GM12891 (cell line): ENCODE data around the gene SCNN1A.
A peak's percentile ranks its signal among the peaks of the same experiment; 100 is the strongest.

ENCODE experiments used
- DNase-seq: peaks from one replicate; pipeline ENCODE4 v3.0.0; 2011; ENCODE audit warnings: low spot score; ENCODE audit not compliant: insufficient read length
- FAIRE-seq: peaks from 2 replicates; lab custom pipeline; 2011; peaks lifted over from hg19 to GRCh38; lab: Jason Lieb, UNC
- PAX5 ChIP-seq: IDR thresholded peaks from 2 replicates; pipeline ENCODE4 v1.6.1; 2011; ENCODE audit warnings: low read length, moderate library complexity, mild to moderate bottlenecking; ENCODE audit not compliant: insufficient read depth, severe bottlenecking
- POLR2A ChIP-seq: IDR thresholded peaks from 2 replicates; pipeline ENCODE4 v1.6.1; 2011; ENCODE audit warnings: low read depth, low read length, control low read depth
- POLR2AphosphoS5 ChIP-seq: IDR thresholded peaks from 2 replicates; pipeline ENCODE4 v1.6.1; 2011; ENCODE audit warnings: low read depth, low read length, control low read depth
- POU2F2 ChIP-seq: IDR thresholded peaks from 2 replicates; pipeline ENCODE4 v1.6.1; 2011; ENCODE audit warnings: low read depth, mild to moderate bottlenecking, control low read depth, low read length, moderate library complexity
- SPI1 ChIP-seq: IDR thresholded peaks from 2 replicates; pipeline ENCODE4 v1.6.1; 2011; ENCODE audit warnings: low read depth, low read length, control low read depth
- TAF1 ChIP-seq: IDR thresholded peaks from 2 replicates; pipeline ENCODE4 v1.6.1; 2011; ENCODE audit warnings: low read depth, low read length, control low read depth

Gene SCNN1A

DNA sequence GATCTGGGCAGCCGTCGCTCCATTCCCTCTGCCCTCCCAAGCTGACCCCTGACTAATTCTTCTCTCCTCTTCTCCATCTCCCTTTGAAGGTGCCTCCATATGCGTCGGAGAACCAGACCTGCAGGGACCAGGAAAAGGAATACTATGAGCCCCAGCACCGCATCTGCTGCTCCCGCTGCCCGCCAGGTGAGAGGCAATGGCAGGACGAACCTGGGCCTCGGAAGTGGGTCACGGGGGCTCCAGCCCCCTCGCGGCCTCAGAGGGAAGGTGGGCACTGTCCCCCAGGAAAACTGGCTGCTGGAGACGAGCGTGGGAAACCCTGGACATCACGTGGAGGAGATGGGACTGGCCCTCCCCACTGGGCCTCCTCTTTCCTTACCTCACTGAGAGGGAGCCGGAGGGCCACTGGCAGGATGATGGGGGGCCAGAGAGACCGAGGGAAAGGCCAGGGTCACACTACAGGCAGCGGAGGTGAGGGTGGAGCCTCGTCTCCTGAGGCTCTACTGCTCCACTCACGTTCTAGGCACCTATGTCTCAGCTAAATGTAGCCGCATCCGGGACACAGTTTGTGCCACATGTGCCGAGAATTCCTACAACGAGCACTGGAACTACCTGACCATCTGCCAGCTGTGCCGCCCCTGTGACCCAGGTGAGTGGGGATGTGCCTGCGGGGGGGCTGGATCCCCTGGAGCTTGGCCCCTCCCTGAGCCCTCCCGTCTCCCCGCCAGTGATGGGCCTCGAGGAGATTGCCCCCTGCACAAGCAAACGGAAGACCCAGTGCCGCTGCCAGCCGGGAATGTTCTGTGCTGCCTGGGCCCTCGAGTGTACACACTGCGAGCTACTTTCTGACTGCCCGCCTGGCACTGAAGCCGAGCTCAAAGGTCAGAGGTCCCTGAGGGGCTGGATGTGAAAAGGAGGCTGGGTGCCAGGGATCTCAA is 9.4 kb upstream of the SCNN1A start:
- DNase-seq (no peak), FAIRE-seq (no peak)
- no peak for TF ChIP-seq POLR2AphosphoS5
- no peak for TF ChIP-seq TAF1
- no peak for TF ChIP-seq POU2F2
- no peak for TF ChIP-seq SPI1
- TF ChIP-seq POLR2A, result no peak
- TF ChIP-seq PAX5, result no peak

DNA sequence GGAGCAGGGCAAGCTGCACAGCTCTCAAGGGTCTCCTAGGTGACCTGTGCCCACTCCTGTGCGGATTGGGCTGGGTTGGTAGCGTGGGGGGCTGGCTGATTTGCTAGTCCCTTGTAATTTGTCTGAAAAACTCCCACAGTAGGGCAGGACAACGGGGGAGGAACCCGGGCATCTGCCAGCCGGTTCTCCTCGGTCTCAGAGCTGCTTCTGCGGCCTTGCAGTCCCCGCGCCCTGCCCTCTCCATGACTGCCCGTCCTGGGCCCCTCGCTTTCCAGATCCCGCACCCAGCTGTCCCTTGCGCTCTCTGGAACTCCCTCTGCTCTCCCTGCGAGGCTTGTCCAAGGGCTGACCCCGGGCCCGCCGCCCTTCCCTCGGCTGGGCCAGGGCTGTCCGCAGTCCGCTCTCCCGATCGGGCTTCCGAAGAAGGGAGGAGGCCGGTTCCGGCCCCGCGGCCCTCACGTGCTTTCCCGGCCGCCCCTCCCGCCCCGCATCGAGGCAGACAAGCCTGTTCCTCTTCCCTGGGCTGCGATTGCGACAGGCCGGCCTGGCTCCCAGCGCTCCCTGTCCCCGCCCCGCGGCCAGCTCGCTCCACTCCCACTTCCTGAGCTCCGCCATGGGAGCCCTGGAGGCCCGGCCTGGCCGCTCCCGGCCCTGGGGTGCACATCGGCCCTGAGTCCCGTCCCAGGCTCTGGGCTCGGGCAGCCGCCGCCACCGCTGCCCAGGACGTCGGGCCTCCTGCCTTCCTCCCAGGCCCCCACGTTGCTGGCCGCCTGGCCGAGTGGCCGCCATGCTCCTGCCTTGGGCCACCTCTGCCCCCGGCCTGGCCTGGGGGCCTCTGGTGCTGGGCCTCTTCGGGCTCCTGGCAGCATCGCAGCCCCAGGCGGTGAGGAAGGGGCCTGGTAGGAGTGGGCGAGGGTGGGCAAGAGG is 8.5 kb upstream of the SCNN1A start, which contains the start of gene LTBR:
Gene LTBR, plus strand, starts transcription at position 591 of the 927 bp plus-strand sequence. Its CDS starts 197 bp downstream, at position 788.
- TF ChIP-seq PAX5, result no peak
- TF ChIP-seq TAF1, result no peak
- TF ChIP-seq SPI1, result no peak
- peak; percentile 55 for DNase-seq
- peak; percentile 16 for FAIRE-seq

DNA sequence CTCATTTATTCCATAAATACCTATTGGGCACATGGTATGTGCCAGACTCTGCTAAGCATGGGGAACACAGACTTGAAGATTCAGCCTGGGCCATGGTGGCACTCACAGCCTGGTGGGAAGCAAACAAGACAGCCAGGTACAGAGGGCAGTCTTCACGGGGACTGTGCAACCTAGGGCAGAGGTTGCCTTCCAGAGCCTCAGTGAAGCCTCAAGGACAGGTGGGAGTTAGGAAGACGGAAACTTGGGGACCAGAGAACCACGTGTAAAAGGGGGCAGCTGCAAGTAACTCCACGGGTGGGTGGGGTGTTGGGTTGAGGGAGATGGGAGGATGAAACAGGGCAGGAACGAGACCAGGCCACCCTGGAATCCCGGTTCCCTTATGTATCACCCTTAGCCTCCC is 7.6 kb upstream of the SCNN1A start:
- DNase-seq (no peak), FAIRE-seq (no peak)
- TF ChIP-seq SPI1, result no peak
- TF ChIP-seq POLR2A, result no peak
- no peak for TF ChIP-seq PAX5
- no peak for TF ChIP-seq TAF1
- TF ChIP-seq POLR2AphosphoS5, result no peak
- no peak for TF ChIP-seq POU2F2

DNA sequence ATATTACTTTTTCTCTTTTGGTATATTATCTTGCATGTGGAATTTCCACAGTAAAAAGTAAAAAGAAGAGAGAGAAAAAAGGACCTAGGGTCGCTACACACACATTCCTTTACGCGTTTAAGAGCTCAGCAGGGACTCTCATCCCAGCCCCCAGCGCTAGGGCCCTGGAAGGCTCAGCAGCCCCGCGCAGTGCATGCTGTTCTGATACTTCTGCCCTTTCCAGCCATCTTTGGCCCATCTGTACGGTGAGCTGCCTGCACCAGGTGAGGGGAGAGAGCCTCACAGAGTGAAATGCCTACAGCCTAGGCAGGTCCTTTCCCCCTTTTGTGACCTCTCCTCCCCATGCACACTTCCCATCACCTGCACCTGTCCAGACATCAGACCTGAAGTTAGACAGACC is 7.0 kb upstream of the SCNN1A start:
- TF ChIP-seq TAF1 (no peak), POU2F2 (no peak), SPI1 (no peak), POLR2AphosphoS5 (no peak), PAX5 (no peak), POLR2A (no peak)
- DNase-seq, result no peak
- no peak for FAIRE-seq

DNA sequence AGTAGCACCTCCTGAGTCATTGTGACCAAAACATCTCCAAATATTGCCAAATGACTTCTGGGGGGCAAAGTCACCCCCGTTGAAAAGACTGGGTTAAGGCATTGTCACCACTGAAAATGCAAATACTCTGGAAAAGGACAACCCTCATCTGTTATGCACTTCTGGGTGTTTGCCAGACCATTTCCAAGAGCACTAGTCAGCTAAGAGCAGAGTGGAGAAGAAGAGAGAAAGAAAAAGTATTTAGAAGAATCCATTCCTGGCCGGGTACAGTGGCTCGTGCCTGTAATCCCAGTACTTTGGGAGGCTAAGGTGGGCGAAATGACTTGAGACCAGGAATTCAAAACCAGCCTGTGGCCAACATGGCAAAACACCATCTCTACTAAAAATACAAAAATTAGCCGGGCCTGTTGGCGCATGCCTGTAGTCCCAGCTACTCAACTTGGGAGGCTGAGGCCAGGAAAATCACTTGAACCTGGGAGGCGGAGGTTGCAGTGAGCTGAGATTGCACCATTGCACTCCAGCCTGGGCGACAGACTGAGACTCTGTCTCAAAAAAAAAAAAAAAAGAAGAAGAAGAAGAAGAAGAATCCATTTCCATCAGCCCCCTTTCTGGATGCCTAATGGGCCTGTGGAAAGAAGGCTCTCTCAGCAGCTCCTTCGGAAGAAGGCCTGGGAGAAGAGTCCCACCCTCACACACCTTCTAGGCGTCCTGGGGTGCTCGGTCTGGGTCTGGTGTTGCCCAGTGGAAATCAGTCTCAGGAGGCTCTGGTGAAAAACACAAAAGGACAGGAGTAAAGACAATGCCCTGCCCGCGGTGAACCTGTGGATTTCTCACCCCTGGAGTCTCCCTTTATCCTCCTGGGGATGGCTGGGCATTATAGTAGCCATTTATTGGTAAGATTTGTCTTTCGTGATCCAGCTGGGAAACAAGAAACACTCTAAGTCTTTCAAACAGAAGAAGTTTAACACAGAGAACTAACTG is 5.1 kb upstream of the SCNN1A start:
- FAIRE-seq (no peak), DNase-seq (no peak)
- no peak for TF ChIP-seq TAF1
- no peak for TF ChIP-seq POU2F2
- TF ChIP-seq SPI1, result no peak
- TF ChIP-seq POLR2AphosphoS5, result no peak
- TF ChIP-seq PAX5, result no peak
- TF ChIP-seq POLR2A, result no peak

- peak; percentile 20 for FAIRE-seq
- DNase-seq, result no peak
- no peak for TF ChIP-seq PAX5
- peak; percentile 52 for TF ChIP-seq SPI1
Measured at GRCh38 chr12:6378709-6379472, 3.5 kb upstream of the SCNN1A start.

- no peak for TF ChIP-seq SPI1
- TF ChIP-seq POLR2AphosphoS5, result no peak
- no peak for TF ChIP-seq POLR2A
- no peak for TF ChIP-seq PAX5
- TF ChIP-seq TAF1, result no peak
- TF ChIP-seq POU2F2, result no peak
- FAIRE-seq, result no peak
- DNase-seq, result no peak
Measured at GRCh38 chr12:6377667-6377994, 2.3 kb upstream of the SCNN1A start.
